GM12865 (cell line): ENCODE data around the gene MR1.

Experiments
- DNase-seq: peaks from one replicate; pipeline ENCODE4 v3.0.0; 2010; ENCODE audit warnings: low read depth
- H3K4me3 ChIP-seq: 2 replicates; pipeline ENCODE4 v1.5.1; 2011; ENCODE audit warnings: mild to moderate bottlenecking, low read depth, low read length, control low read depth
- TF ChIP-seq, protein P1 (sequence below): IDR thresholded peaks from 2 replicates; pipeline ENCODE4 v1.5.1; 2011; ENCODE audit warnings: low read length, control low read depth, low read depth, inconsistent platforms; ENCODE audit not compliant: insufficient read depth; ENCODE audit errors: missing control alignments

Gene MR1

DNA sequence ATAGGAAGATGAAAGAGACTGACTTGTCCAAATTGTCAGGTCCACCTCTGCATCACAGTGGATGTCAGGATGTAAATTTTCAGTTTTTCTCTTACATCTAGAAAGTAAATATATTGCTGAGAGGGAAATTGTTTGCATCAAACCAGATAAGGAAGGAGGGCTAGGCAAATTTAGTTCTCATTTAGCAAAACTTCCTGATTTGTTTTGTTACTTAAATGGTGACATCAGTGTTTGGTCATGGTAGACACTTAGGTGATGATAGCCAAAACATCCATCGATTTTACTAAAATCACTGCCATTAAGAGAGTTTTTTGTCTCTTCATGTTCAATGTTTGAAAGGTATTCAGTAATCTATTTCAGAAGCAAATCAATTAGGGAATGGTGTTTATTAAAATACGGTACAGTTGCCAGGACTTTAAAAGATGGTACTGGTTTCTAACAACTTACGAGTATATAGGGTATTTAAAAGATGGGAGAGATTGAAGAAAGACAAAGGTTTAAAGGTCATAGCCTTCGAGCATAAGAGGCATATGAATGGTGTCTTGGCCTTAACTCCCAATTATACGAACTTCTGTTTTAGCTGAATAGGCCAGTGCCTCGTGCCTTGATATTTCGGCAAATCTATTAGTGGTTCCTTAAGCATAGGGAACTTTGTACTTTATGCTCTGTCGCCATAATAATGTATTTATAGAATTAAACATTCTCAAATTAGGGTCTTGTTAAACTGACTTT is 57.7 kb downstream of the MR1 start:
- no peak for DNase-seq
- peak overlapping the region; percentile 94 for H3K4me3 ChIP-seq
- TF ChIP-seq, protein P1, sequence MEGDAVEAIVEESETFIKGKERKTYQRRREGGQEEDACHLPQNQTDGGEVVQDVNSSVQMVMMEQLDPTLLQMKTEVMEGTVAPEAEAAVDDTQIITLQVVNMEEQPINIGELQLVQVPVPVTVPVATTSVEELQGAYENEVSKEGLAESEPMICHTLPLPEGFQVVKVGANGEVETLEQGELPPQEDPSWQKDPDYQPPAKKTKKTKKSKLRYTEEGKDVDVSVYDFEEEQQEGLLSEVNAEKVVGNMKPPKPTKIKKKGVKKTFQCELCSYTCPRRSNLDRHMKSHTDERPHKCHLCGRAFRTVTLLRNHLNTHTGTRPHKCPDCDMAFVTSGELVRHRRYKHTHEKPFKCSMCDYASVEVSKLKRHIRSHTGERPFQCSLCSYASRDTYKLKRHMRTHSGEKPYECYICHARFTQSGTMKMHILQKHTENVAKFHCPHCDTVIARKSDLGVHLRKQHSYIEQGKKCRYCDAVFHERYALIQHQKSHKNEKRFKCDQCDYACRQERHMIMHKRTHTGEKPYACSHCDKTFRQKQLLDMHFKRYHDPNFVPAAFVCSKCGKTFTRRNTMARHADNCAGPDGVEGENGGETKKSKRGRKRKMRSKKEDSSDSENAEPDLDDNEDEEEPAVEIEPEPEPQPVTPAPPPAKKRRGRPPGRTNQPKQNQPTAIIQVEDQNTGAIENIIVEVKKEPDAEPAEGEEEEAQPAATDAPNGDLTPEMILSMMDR = no peak

DNA sequence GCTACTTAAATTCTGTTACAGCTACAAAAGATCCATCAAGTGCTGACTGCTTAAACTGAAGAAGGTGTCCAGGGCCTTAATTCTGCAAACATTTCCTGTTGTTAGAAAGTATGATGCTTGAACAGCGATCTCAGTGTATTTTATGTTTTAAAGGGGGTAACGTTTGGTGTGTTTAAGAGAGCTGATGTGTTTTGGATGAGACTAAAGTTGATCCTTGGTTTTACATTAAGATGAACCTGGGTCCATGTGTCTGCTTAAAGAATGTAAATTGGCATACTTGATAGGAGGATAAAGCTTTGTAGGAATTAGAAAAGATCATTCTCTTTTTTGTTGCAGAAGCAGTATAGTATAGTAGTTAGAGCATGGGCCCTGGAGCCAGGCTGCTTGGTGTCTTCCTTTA is 58.3 kb downstream of the MR1 start:
- H3K4me3 ChIP-seq = peak overlapping the region; percentile 94
- no peak for DNase-seq
- TF ChIP-seq, protein P1 = no peak

DNA sequence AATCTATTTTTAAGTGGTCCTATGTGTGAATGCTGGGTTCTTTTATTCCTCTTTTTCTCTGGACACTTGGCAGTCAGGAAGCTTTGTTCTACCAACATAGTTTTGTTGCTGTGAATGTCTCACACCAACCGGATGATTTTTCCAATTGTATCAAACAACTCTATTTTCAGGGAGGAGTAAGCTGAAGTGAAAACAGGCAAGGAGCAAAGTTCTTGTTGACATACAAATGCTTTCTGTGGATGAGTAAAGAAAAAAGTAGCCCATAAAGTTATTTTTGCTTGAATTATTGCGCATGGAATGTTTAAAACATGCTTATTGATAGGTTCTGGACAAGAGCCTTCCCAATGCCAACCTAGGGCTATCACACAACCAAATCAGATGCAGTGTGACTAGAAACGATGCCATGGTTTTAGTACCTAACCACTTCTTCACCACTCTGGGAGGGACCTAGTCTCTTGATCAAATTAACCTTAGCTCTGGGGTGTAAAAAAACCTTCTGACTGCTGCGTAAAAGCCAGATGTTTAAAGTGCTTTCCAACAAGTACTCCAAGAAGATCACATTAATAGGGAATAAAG is 59.2 kb downstream of the MR1 start:
- TF ChIP-seq, protein P1 = no peak
- DNase-seq = no peak
- H3K4me3 ChIP-seq = peak overlapping the region; percentile 94; the same call in 1 of the 2 replicates

DNA sequence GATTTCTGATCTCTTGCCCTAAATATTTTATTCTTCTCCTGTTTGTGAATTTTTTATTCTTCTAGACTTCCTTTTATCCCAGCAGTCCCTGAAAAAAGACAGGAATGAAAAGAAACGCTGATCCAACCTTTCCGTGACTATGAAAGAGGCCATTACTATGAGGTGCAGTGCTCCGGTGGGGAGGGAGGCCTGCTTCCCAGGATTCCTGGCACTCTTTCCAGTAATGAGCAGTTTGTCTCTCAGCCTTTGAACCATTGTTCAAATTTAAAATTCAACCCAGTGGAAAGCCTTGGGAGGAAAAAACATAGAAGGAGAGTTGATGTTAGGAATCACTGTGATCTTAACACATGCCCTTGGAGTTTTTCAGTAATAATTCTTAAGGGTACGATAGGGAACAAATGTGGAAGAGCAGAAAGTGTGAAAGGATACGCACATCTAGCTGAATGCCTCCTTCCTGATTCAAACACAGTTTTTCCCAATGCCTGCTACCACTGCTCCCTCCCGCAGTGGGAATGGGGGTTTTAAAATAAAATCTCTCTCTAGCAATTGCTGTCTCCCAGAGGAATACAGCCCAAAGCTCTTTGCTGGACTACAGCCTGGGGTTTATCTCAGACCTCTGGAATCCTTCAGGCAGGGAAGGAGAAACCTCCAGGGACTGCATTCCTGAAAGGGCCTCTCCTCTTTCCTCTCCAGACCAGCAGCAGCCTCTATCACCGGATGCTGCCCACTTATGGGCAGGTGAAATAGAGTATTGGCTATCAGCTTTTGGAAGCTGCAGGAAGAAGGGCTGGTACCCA is 60.8 kb downstream of the MR1 start:
- DNase-seq = no peak

DNA sequence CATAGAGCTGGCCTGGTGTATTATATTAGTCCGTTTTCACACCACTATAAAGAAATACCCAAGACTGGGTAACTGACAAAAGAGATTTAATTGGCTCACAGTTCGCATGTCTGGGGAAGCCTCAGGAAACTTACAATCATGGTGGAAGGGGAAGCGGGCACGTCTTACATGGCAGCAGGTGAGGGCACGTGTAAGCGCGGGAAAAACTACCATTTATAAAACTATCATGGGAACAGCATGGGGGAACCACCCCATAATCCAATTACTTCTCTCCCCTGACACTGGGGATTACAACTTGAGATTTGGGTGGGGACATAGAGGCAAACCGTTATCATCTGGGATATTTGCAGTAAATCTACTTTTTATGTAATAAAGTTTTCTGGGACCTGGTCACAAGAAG is 61.5 kb downstream of the MR1 start:
- DNase-seq = no peak
- no peak overlapping the region for H3K4me3 ChIP-seq
- TF ChIP-seq, protein P1 = no peak

More for the DNA sequence above, 60.8 kb downstream of the MR1 start:
- TF ChIP-seq, protein P1 = no peak
- H3K4me3 ChIP-seq = no peak overlapping the region

DNA sequence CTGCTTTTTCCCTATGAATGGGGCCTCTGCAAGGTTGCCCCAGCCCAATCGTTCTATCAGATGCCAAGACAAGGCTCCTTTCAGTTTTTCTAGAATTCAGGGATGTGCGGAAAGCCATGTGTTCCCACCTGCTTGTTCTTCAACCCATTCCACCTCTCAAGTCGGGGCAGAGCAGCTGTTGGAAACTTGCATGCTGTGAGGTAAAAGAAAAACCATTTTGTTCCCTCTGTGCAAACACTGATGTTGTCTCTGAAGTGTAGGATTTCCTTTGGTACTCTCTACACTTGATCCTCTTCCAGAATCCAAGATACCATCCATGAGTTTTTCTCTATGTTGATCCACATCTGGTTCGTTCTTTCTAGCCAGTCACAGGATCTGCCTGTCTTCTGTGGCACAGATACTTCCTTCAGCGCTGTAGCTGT is 62.0 kb downstream of the MR1 start:
- no peak overlapping the region for H3K4me3 ChIP-seq
- no peak for DNase-seq
- TF ChIP-seq, protein P1 = no peak
